Glomerular visceral epithelial cell (primary cell): ENCODE results near the gene HSD17B2.
A peak's percentile ranks its signal among the peaks of the same experiment; 100 is the strongest.
"Not testable (repeated sequence)": the region's sequence is repeated elsewhere in the genome, so short reads cannot be mapped to it uniquely, and the experiment has no call there.

Experiments used
- DNase-seq: peaks from one replicate; pipeline ENCODE4 v3.0.0-alpha.2; 2016; ENCODE audit errors: extremely low spot score

Gene HSD17B2

GRCh38 chr16:82133798-82134197 is 98.7 kb downstream of the HSD17B2 start:
- DNase-seq = no peak

GRCh38 chr16:82134846-82135245 is 99.8 kb downstream of the HSD17B2 start:
- DNase-seq = no peak

GRCh38 chr16:82135844-82136243 is 100.8 kb downstream of the HSD17B2 start:
- DNase-seq = peak; percentile 38

- no peak for DNase-seq
Observed at GRCh38 chr16:82136956-82137821, 102.1 kb downstream of the HSD17B2 start.

GRCh38 chr16:82137822-82138167 is 102.7 kb downstream of the HSD17B2 start:
- no peak for DNase-seq

- DNase-seq = no peak
Observed at GRCh38 chr16:82138478-82139285, 103.6 kb downstream of the HSD17B2 start.

GRCh38 chr16:82139286-82139571 is 104.2 kb downstream of the HSD17B2 start:
- DNase-seq = not testable (repeated sequence)

GRCh38 chr16:82146556-82146955 is 111.5 kb downstream of the HSD17B2 start:
- no peak for DNase-seq

GRCh38 chr16:82146957-82147356 is 111.9 kb downstream of the HSD17B2 start:
- no peak for DNase-seq

GRCh38 chr16:82147546-82147945 is 112.5 kb downstream of the HSD17B2 start:
- no peak for DNase-seq
